PC-9 (cell line): Measurements from ENCODE around the gene RIOK3.

Experiments
- CTCF ChIP-seq: fragments of 200-600 bp; sonication (generic); conservative IDR thresholded peaks from 2 replicates; pipeline ENCODE4 v1.6.1; 2017; ENCODE audit warnings: mixed run types, antibody characterized with exemption, mild to moderate bottlenecking, moderate library complexity
- EZH2 ChIP-seq: fragments of 200-600 bp; sonication (generic); IDR thresholded peaks from 2 replicates; pipeline ENCODE4 v1.8.0; 2017; ENCODE audit warnings: antibody characterized with exemption, low read depth

DNA sequence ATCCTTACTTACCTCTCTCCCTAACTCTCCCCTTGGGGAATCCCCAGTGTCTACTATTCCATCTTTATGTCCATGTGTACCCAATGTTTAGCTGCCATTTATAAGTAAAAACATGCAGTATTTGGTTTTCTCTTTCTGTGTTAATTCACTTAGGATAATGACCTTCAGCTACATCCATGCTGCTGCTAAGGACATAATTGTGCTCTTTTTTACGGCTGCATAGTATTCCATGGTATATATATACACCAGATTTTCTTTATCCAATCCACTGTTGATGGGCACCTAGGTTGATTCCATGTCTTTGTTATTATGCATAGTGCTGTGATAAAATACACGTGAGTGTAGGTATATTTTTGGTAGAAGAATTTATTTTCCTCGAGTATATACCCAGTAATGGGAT is 24.3 kb upstream of the RIOK3 start:
- TF ChIP-seq EZH2 (no peak), CTCF (no peak)
